GM21737 (cell line): ENCODE results near the gene FGF14.

Experiments used
- ATAC-seq: cut with Tn5 transposase; IDR thresholded peaks from one replicate; pipeline ENCODE4 v1.9.1; 2021; ENCODE audit warnings: mild to moderate bottlenecking, moderate library complexity; ENCODE audit not compliant: unreplicated experiment

Gene FGF14

DNA sequence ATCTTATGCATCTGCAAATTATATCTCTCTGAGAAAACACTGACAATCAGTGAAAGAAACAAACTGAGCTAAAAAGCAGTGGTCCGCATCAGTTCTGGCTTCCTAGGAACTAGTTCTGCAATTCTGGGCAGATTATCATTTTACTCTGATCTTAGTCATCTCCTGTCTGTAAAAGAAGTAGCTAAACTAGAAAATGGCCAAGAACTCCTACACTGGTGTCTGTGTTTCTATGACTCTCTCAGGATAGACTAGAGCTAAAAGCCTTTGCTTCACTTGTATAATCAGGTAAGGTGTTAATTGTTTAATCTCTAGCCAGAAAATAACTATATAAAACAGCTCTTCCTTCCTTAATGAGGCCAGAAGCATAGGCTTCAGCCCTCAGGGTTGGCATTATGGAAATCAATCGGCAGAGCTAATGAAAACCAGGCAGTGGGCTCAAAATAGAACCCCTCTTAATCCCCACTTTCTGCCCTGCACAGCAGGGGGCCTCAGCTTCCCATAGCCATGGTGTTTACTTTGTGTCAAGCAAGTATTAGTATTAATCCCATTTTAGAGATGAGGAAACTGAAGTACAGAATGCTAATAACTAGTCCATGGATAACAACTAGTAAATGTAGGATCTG, 459.2 kb downstream of the FGF14 start:
- no peak for ATAC-seq

- no peak for ATAC-seq
These were observed 459.8 kb downstream of the FGF14 start for GRCh38 chr13:101942038-101942437.

DNA sequence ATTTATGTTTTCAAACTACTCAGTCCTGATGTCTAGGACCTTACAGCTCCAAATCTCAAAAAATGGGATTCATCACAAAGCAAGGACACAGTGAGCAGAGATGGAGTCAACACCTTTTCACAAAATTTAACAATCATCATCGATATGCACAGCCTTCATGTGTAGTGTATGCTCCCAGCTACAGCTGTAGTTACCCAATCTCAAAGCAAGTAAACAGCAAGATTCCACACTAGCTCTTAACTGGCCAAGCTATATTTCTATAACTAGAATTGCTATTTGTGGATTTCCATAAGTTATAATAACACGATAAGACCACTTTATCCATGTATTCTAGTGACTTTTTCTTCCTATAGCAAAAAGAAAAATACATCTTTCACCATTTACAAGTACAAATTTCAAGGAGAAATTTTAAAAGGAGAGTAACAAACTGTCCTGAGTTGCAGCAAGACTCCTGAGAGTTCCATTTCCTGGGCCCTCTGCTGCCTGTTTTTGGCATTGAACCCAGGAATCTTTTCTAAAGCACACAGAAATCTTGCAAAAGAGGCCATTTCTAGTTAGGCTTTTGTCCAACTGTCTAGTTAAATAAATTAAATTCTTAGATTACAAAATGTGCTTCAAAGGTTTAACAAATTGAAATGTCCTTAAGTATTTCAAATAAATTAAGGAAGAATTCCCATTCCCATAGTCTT, 460.6 kb downstream of the FGF14 start:
- ATAC-seq = no peak

DNA sequence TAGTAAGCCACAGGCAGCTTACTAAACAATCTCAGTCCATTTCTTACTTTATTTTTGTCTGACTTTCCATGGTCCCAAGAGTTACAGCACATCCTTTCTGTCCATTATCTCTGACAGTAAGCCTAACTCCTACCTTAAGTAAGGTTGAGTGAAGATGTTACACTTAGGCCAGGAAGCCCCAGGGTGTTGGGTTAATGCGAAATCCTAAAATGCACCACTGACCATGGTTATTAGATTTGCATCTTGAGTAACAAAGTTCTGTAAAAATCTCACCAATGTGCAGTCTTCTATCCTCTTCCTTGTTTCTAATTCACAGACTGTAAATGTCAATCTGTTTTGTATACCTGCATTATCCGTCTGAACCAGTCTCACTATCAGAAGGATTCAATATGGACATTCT, 462.5 kb downstream of the FGF14 start:
- no peak for ATAC-seq

DNA sequence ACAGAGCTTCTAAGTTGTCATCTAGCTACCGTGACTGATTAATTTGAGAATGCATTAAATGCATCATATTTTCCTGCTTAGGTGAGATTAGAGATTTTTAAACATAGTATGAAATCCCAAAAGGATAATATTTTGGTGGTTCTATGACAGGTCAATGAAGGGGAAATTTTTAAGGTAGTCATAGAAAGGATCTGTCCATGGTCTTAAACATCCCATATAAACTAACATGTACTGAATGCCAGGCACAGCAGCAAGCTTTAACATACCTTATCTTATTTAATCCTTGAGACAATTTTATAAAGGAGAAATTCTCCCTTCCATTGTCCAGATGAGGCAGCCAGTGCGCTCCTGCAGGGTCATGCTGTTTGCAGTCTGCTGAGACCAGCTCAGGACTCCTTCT, 466.0 kb downstream of the FGF14 start:
- no peak for ATAC-seq

DNA sequence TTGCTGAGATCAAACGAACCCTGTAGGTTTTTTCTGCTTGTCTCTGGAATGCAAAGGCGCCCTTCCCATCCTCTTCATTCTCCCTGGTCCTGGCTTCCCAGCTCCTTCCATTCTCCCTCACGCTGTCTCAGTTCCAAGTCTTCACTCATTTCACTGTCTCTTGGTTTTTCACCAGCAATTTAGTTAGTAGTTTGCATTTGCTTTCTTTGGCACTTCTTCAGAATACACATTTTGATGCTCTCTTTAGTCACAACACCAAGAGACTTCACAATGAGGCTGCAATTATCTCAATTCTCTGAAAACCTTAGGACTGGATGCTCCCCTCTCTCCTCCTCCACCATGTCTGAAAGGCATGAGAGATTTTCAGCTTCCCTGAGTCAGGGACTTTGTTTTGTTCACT, 470.7 kb downstream of the FGF14 start:
- no peak for ATAC-seq

DNA sequence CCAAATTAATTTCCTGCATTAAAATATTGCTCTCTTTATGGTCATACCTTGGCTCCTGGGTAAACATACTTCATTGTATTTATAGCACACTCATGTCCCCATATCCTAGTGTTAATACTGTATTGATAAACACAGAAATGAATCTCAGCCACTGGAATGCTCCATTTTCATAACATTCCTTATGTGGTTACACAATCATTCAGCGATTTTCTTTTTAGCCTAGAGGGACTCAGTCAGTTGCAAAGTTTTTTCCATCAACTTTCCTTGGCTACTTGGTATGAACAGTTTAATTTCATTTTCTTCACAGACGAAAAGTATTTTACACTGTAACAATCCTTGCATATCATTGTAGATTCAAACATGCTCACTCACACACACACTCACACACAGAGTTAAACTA, 471.5 kb downstream of the FGF14 start:
- no peak for ATAC-seq

GRCh38 chr13:101925731-101926130, 476.1 kb downstream of the FGF14 start:
- ATAC-seq = no peak

GRCh38 chr13:101919541-101920181, 482.2 kb downstream of the FGF14 start:
- no peak for ATAC-seq

- no peak for ATAC-seq
These were observed 483.8 kb downstream of the FGF14 start for GRCh38 chr13:101917833-101918661.

- no peak for ATAC-seq
These were observed 484.4 kb downstream of the FGF14 start for GRCh38 chr13:101917475-101917810.

GRCh38 chr13:101916775-101917474, 484.9 kb downstream of the FGF14 start:
- ATAC-seq = no peak

- no peak for ATAC-seq
These were observed 485.6 kb downstream of the FGF14 start for GRCh38 chr13:101916108-101916774.

DNA sequence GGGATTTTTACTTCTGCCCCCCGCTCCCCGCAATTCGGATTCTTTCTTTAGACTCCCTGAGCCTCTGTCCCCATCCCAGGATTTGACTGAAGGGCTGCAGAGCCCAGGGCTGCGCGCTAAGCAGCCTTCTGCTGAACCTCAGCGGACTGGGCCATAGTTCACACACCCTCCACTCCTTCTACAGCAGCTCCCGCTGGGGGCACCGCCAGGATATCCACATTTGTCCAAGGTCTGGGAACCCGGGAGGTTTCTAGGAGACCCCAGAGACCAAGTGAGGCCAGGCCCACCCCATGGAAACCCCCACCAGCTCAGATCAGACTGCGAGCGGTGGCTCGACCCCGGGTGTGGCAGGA, 486.1 kb downstream of the FGF14 start:
- no peak for ATAC-seq

GRCh38 chr13:101915331-101915730, 486.5 kb downstream of the FGF14 start:
- ATAC-seq = no peak

- no peak for ATAC-seq
These were observed 490.1 kb downstream of the FGF14 start for GRCh38 chr13:101911752-101912151.

- no peak for ATAC-seq
These were observed 498.0 kb downstream of the FGF14 start for GRCh38 chr13:101903890-101904289.

- no peak for ATAC-seq
These were observed 503.2 kb downstream of the FGF14 start for GRCh38 chr13:101898676-101899075.

GRCh38 chr13:101896541-101896940, 505.3 kb downstream of the FGF14 start:
- ATAC-seq = no peak

- no peak for ATAC-seq
These were observed 508.8 kb downstream of the FGF14 start for GRCh38 chr13:101893021-101893420.

GRCh38 chr13:101892296-101892695, 509.6 kb downstream of the FGF14 start:
- ATAC-seq = no peak
